Osteocyte (in vitro differentiated cells): ENCODE measurements around the gene FMN2. TPM values are rescaled to one million over a fixed set of nuclear protein-coding genes. Genes with fewer than 3 reads are reported as not detected.

ENCODE experiments used
- DNase-seq: peaks from one replicate; pipeline ENCODE4 v3.0.0; 2021; ENCODE audit warnings: mixed read lengths; ENCODE audit not compliant: unreplicated experiment; ENCODE audit errors: extremely low spot score
- H3K27ac Mint-ChIP-seq: one replicate; pipeline ENCODE4 v1.8.0; 2021; ENCODE audit warnings: mild to moderate bottlenecking, mixed read lengths; ENCODE audit not compliant: unreplicated experiment
- H3K27me3 Mint-ChIP-seq: one replicate; pipeline ENCODE4 v1.8.0; 2021; ENCODE audit warnings: mixed read lengths; ENCODE audit not compliant: unreplicated experiment
- H3K36me3 Mint-ChIP-seq: one replicate; pipeline ENCODE4 v1.8.0; 2021; ENCODE audit warnings: mixed read lengths; ENCODE audit not compliant: unreplicated experiment
- H3K4me1 Mint-ChIP-seq: one replicate; pipeline ENCODE4 v1.8.0; 2021; ENCODE audit warnings: mixed read lengths; ENCODE audit not compliant: unreplicated experiment
- H3K4me3 Mint-ChIP-seq: one replicate; pipeline ENCODE4 v1.8.0; 2021; ENCODE audit warnings: mild to moderate bottlenecking, moderate library complexity, mixed read lengths; ENCODE audit not compliant: unreplicated experiment
- H3K9me3 Mint-ChIP-seq: one replicate; pipeline ENCODE4 v1.8.0; 2021; ENCODE audit warnings: mixed read lengths; ENCODE audit not compliant: unreplicated experiment
- total RNA-seq: library from RNA; stranded (reverse); gene quantifications from 2 replicates; pipeline ENCODE4 v1.2.1, GENCODE V29; 2021
- TF ChIP-seq, protein P1 (sequence below): fragments of 200-600 bp; sonication (generic); IDR thresholded peaks from 2 replicates; pipeline ENCODE4 v1.5.0; 2021; ENCODE audit warnings: antibody characterized with exemption, mild to moderate bottlenecking, moderate library complexity

The FMN2 gene
- total RNA-seq, 1 donor from 2014 or later: 8.6 TPM

DNA sequence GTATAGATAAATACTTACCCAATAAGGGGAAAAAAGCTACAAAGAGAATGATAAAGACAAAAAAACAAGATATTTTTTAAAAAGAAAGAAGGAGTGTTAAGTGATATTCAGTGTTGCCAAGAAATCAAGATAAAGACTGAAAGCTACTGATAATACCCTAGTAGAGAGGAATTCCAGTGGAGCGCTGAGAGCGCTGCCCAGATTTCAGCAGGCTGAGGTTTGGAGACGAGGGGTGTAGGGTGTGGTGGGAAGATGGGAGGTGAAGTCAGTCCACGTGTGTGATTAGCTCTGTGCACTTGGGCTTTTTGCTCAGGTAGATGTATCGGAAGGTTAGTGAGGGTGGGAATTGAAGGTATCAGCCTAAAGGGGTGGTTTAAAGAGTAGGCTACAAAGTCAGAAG, 47.8 kb downstream of the FMN2 start:
- H3K4me3 Mint-ChIP-seq: no peak overlapping the region
- no peaks in the 10 kb centered on the region for H3K4me1 Mint-ChIP-seq
- H3K36me3 Mint-ChIP-seq: no peaks in the 10 kb centered on the region
- no peak overlapping the region for H3K27ac Mint-ChIP-seq
- no peaks in the 10 kb centered on the region for H3K9me3 Mint-ChIP-seq
- DNase-seq: no peak
- no peaks in the 10 kb centered on the region for H3K27me3 Mint-ChIP-seq
- TF ChIP-seq, protein P1, sequence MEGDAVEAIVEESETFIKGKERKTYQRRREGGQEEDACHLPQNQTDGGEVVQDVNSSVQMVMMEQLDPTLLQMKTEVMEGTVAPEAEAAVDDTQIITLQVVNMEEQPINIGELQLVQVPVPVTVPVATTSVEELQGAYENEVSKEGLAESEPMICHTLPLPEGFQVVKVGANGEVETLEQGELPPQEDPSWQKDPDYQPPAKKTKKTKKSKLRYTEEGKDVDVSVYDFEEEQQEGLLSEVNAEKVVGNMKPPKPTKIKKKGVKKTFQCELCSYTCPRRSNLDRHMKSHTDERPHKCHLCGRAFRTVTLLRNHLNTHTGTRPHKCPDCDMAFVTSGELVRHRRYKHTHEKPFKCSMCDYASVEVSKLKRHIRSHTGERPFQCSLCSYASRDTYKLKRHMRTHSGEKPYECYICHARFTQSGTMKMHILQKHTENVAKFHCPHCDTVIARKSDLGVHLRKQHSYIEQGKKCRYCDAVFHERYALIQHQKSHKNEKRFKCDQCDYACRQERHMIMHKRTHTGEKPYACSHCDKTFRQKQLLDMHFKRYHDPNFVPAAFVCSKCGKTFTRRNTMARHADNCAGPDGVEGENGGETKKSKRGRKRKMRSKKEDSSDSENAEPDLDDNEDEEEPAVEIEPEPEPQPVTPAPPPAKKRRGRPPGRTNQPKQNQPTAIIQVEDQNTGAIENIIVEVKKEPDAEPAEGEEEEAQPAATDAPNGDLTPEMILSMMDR: no peak

GRCh38 chr1:240145120-240145519, 53.4 kb downstream of the FMN2 start:
- H3K27ac Mint-ChIP-seq: no peak overlapping the region
- H3K9me3 Mint-ChIP-seq: no peaks in the 10 kb centered on the region
- H3K36me3 Mint-ChIP-seq: no peaks in the 10 kb centered on the region
- TF ChIP-seq, protein P1: no peak
- DNase-seq: no peak
- H3K27me3 Mint-ChIP-seq: no peaks in the 10 kb centered on the region
- peaks cover 4% of the 10 kb centered on the region for H3K4me1 Mint-ChIP-seq
- no peak overlapping the region for H3K4me3 Mint-ChIP-seq

GRCh38 chr1:240148333-240148732, 56.6 kb downstream of the FMN2 start:
- TF ChIP-seq, protein P1: no peak
- no peak for DNase-seq
- Mint-ChIP-seq H3K36me3 (no peaks in the 10 kb centered on the region), H3K9me3 (no peaks in the 10 kb centered on the region), H3K4me1 (peaks cover 4% of the 10 kb centered on the region), H3K4me3 (no peak overlapping the region), H3K27me3 (no peaks in the 10 kb centered on the region), H3K27ac (no peak overlapping the region)

DNA sequence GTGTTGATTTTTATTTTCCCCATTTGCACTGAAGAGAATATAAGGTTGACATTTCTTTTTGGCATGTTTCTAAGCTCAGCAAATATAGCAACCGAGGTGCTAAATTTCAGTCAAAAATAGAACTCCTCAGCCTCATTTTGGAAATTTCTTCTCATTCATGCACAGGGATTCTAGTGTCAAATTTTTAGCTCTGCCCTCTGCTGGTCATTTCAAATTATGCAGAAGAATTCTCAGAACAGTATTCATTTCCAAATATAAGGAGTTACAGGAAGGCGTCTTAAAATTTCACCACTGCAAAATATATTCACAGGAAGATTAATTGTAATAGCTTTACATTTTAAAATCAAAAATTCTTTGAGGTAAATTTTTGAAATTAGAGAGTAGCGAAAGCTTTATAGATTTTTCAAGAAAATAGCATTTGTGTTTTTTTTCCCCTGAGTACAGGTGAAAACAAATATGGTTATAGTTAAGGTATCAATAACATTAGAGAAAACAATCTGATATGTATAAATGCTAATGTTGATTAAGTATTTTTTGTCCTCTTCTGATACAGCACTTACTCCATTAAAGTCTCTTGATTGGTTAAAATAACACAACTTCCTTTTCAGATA, 57.9 kb downstream of the FMN2 start:
- no peaks in the 10 kb centered on the region for H3K9me3 Mint-ChIP-seq
- H3K27ac Mint-ChIP-seq: no peak overlapping the region
- H3K27me3 Mint-ChIP-seq: no peaks in the 10 kb centered on the region
- TF ChIP-seq, protein P1: peak; percentile 75
- peaks cover 4% of the 10 kb centered on the region for H3K4me1 Mint-ChIP-seq
- H3K36me3 Mint-ChIP-seq: no peaks in the 10 kb centered on the region
- no peak for DNase-seq
- no peak overlapping the region for H3K4me3 Mint-ChIP-seq

DNA sequence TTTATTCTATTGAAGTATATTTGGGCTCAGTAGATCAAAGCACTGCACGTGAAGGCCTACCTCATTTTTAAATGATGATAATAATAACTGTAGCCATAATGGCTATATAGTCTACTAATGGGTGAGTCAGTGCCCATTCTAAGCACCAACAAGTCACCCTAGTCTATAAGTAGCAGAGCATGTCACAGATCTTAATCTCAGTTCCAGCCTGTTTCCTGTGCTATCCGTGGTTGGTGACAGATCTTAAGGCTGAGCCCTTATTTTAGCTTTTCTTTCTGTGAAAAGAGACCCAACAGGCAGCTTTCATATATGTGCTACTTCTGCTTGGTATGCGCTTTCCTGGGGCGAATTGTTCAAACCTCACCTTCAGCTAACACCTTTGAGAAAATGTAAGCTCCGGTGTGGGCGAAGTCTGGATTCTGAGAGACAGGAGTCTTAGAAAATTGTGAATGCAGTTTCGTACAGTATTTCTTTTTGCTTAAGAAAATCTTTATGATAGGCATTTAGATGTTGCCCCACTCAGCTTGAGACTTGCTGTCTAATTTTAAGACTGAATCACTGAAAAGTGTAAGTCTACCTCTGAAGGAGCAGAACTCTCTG, 59.6 kb downstream of the FMN2 start:
- DNase-seq: no peak
- H3K4me1 Mint-ChIP-seq: peaks cover 4% of the 10 kb centered on the region
- H3K27ac Mint-ChIP-seq: no peak overlapping the region
- H3K36me3 Mint-ChIP-seq: no peaks in the 10 kb centered on the region
- TF ChIP-seq, protein P1: no peak
- no peak overlapping the region for H3K4me3 Mint-ChIP-seq
- H3K27me3 Mint-ChIP-seq: no peaks in the 10 kb centered on the region
- no peaks in the 10 kb centered on the region for H3K9me3 Mint-ChIP-seq
